T-helper 1 cell treated with Interleukin-12 subunit alpha and Interleukin-12 subunit beta and Interleukin-4 antibody, amounts not matched to agents 30 μg/mL and 1 μg/mL, for 36 hours (primary cell): ENCODE measurements around the gene UGP2.

Source experiments
- H3K27ac Mint-ChIP-seq: one replicate; pipeline ENCODE4 v1.8.0; 2021; ENCODE audit warnings: mild to moderate bottlenecking, mixed read lengths
- H3K27me3 Mint-ChIP-seq: one replicate; pipeline ENCODE4 v1.8.0; 2021; ENCODE audit warnings: low read depth, mixed read lengths
- H3K36me3 Mint-ChIP-seq: one replicate; pipeline ENCODE4 v1.8.0; 2021; ENCODE audit warnings: low read depth, mixed read lengths
- H3K4me1 Mint-ChIP-seq: one replicate; pipeline ENCODE4 v1.8.0; 2021; ENCODE audit warnings: low read depth, mixed read lengths
- H3K4me3 Mint-ChIP-seq: one replicate; pipeline ENCODE4 v1.8.0; 2021; ENCODE audit warnings: mild to moderate bottlenecking, moderate library complexity, mixed read lengths
- H3K9me3 Mint-ChIP-seq: one replicate; pipeline ENCODE4 v1.8.0; 2021; ENCODE audit warnings: mixed read lengths

Gene UGP2

GRCh38 chr2:63820969-63821368 lies 20.7 kb upstream of the UGP2 start:
- no peaks in the 10 kb centered on the region for H3K9me3 Mint-ChIP-seq
- peaks cover 17% of the 10 kb centered on the region for H3K27me3 Mint-ChIP-seq
- no peaks in the 10 kb centered on the region for H3K4me1 Mint-ChIP-seq

DNA sequence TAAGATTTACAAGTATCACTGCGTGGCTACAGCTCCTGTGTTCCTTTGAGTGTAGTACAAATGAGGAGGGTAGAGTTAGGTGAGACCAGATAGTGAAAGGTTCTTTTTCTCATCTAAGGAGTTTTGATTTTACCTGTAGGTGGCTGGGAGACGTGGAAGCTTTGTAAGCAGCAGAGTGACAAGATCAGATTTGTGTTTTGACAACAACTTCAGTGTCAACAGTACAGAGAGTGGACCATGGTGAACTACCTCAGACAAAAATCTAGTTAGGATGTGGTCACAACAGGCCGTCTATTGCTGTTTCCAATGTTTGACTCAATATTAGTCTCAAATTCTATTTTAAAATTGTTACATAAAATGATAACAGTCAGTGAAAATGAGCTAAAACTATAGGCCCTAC lies 20.3 kb upstream of the UGP2 start:
- H3K36me3 Mint-ChIP-seq = no peaks in the 10 kb centered on the region
- H3K4me1 Mint-ChIP-seq = no peaks in the 10 kb centered on the region
- no peaks in the 10 kb centered on the region for H3K9me3 Mint-ChIP-seq
- H3K4me3 Mint-ChIP-seq = no peak overlapping the region
- H3K27ac Mint-ChIP-seq = no peak overlapping the region
- H3K27me3 Mint-ChIP-seq = peaks cover 17% of the 10 kb centered on the region

More at GRCh38 chr2:63820969-63821368, 20.7 kb upstream of the UGP2 start:
- no peak overlapping the region for H3K27ac Mint-ChIP-seq
- H3K4me3 Mint-ChIP-seq = no peak overlapping the region
- no peaks in the 10 kb centered on the region for H3K36me3 Mint-ChIP-seq

- H3K9me3 Mint-ChIP-seq = no peaks in the 10 kb centered on the region
- no peaks in the 10 kb centered on the region for H3K4me1 Mint-ChIP-seq
- peaks cover 18% of the 10 kb centered on the region for H3K27me3 Mint-ChIP-seq
- no peaks in the 10 kb centered on the region for H3K36me3 Mint-ChIP-seq
- no peak overlapping the region for H3K27ac Mint-ChIP-seq
- no peak overlapping the region for H3K4me3 Mint-ChIP-seq
These were observed 19.2 kb upstream of the UGP2 start for GRCh38 chr2:63822478-63822877.

DNA sequence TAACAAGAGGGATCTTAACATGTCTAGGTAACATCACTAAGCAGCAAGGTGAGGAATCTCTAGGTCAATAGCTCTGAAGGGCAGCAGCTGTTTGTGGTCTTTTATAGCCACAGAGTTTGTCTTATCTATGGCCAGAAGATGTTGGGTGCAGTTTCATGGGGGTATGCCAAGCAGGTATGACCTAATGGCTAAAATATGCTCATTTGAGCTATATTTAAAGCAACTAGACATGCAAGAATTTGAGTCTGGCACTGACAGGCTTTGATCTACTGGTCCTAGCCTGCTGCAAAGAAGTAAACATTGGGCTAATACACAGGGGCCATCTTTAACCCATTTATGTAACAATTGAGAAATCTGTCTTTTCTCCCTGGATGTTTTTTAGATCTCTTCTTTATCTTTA lies 13.9 kb upstream of the UGP2 start:
- H3K27me3 Mint-ChIP-seq = peaks cover 39% of the 10 kb centered on the region
- no peaks in the 10 kb centered on the region for H3K4me1 Mint-ChIP-seq
- no peaks in the 10 kb centered on the region for H3K36me3 Mint-ChIP-seq
- H3K9me3 Mint-ChIP-seq = no peaks in the 10 kb centered on the region
- no peak overlapping the region for H3K4me3 Mint-ChIP-seq
- no peak overlapping the region for H3K27ac Mint-ChIP-seq

DNA sequence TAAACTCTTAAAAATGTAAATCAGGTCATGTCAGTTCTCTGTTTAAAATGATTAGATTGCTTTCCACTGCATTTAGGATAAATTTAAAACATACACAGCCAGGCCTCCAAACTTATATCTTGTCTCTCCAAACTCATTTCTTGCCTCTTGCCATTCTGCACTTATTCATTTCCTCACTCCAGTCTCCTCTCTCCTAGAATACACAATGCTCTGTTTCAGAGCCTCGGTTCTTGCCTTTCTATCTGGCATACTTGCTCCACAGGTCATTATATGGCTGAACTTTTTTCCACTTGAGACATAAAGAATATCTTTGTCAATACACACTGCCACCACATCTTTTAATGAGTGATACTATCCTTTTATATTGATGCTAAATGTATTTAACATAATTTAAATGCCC lies 10.5 kb upstream of the UGP2 start:
- Mint-ChIP-seq H3K27ac (no peak overlapping the region), H3K9me3 (no peaks in the 10 kb centered on the region), H3K27me3 (peaks cover 34% of the 10 kb centered on the region), H3K36me3 (no peaks in the 10 kb centered on the region), H3K4me3 (no peak overlapping the region), H3K4me1 (no peaks in the 10 kb centered on the region)

DNA sequence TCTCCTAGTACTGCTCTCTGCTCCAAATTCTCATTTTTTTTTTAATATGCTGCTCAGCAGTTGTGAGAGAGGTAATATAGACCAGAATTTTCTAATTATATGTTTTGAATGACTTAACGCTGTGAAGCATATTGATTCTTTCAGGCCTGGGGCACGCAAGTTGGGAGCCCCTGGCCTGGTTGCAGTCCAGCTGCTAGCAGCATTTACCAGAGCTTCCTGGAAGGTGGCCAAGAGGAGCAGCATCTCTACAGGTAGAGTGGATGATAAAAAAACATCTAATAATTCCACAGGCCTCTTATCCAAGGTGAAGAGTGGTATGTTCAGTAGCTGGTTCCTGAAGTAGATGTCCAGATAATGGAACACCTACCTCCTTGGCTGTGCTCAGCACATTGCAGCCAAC lies 7.3 kb upstream of the UGP2 start:
- Mint-ChIP-seq H3K27me3 (peaks cover 24% of the 10 kb centered on the region), H3K4me1 (no peaks in the 10 kb centered on the region), H3K36me3 (no peaks in the 10 kb centered on the region), H3K27ac (no peak overlapping the region), H3K4me3 (no peak overlapping the region), H3K9me3 (no peaks in the 10 kb centered on the region)

DNA sequence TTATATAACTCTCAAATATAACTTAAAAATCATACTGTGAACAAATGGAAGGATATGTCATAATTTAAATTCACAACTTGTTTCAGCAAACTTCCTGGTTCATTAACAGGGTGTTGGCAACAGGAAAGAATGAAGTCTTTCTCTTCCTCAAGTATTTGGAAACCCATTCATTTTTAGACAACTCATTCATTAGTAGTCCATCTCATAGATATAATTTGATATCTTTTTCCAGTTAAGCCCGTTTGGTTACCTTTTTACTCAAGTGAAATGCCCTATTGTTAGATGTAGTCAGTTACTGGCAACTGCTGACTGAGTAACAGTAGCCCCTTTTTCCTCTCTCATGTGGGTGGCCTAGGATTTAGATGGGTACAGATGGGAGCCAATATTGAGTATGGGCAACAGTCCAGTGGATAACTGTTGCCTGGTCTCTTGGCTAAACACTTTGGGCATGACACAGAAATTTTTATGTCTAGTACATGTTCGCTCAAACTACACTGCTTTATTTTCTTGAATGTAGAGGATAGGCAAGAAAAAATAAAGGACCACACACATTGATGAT lies 4.6 kb upstream of the UGP2 start:
- Mint-ChIP-seq H3K36me3 (no peaks in the 10 kb centered on the region), H3K27me3 (peaks cover 16% of the 10 kb centered on the region), H3K9me3 (no peaks in the 10 kb centered on the region), H3K27ac (no peak overlapping the region), H3K4me3 (no peak overlapping the region), H3K4me1 (peaks cover 11% of the 10 kb centered on the region)

GRCh38 chr2:63840081-63840784 lies 1.5 kb upstream of the UGP2 start:
- Mint-ChIP-seq H3K4me3 (peak overlapping the region; percentile 97), H3K36me3 (peaks cover 2% of the 10 kb centered on the region), H3K27ac (peak overlapping the region; percentile 99), H3K4me1 (peaks cover 37% of the 10 kb centered on the region), H3K27me3 (peaks cover 9% of the 10 kb centered on the region), H3K9me3 (no peaks in the 10 kb centered on the region)

DNA sequence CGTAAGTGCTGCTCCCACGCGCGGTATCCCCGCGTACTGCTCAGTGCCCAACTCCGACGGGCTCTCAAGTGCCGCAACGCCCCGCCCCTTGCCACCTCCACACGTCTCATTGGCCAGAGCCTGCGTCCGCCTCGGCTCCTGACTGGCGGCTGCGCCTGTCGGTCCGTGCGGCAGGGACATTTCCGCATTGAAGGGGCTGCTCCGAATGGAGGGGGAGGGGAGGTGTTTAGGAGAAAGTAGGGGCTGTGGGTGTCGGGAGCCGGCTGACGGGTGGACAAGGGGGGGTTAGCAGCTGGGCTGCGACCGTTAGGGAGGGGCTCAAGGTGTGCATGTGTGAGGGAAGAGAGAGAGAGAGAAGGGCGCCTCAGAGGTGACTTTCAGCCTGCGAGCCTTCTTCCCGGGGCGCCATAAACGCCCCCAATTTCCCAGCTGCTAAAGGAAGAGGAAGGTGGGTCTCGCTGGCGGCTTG lies 877 bp upstream of the UGP2 start:
- Mint-ChIP-seq H3K9me3 (no peaks in the 10 kb centered on the region), H3K4me1 (peaks cover 43% of the 10 kb centered on the region), H3K27me3 (peaks cover 9% of the 10 kb centered on the region)

GRCh38 chr2:63842149-63843061 lies 709 bp downstream of the UGP2 start:
- Mint-ChIP-seq H3K9me3 (peaks cover 3% of the 10 kb centered on the region), H3K27me3 (peaks cover 5% of the 10 kb centered on the region), H3K4me3 (peak overlapping the region; percentile 97), H3K4me1 (peaks cover 48% of the 10 kb centered on the region), H3K36me3 (peaks cover 13% of the 10 kb centered on the region), H3K27ac (peak overlapping the region; percentile 82)

More for the DNA sequence above, 877 bp upstream of the UGP2 start:
- Mint-ChIP-seq H3K36me3 (peaks cover 4% of the 10 kb centered on the region), H3K4me3 (peak overlapping the region; percentile 97), H3K27ac (peak overlapping the region; percentile 99)

DNA sequence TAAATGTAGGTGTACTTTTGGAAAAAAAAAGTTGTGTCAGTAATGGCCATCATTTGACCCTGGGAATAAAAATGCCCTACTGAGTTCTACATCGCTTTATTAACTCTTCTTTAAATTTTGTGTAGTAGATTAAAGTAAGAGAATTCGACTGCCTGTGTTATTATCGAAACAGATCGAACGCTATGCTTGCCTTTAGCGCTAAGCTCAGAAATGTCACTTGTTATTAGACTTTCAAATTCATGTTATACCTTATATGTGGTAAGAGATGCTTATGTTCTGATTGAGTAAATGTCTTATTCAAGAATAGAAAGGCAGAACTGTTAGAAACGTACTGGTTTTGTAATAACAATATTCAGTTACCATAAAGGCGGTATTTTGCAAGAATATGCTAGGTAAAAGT lies 1.4 kb downstream of the UGP2 start:
- peaks cover 20% of the 10 kb centered on the region for H3K36me3 Mint-ChIP-seq

GRCh38 chr2:63843791-63844190 lies 2.1 kb downstream of the UGP2 start:
- peak overlapping the region; percentile 75 for H3K4me3 Mint-ChIP-seq
- no peak overlapping the region for H3K27ac Mint-ChIP-seq
- H3K36me3 Mint-ChIP-seq = peaks cover 20% of the 10 kb centered on the region
- peaks cover 51% of the 10 kb centered on the region for H3K4me1 Mint-ChIP-seq
- peaks cover 6% of the 10 kb centered on the region for H3K9me3 Mint-ChIP-seq
- H3K27me3 Mint-ChIP-seq = peaks cover 5% of the 10 kb centered on the region

More for the DNA sequence above, 1.4 kb downstream of the UGP2 start:
- Mint-ChIP-seq H3K4me3 (peak overlapping the region; percentile 97), H3K4me1 (peaks cover 51% of the 10 kb centered on the region), H3K9me3 (peaks cover 6% of the 10 kb centered on the region), H3K27ac (peak overlapping the region; percentile 82), H3K27me3 (peaks cover 5% of the 10 kb centered on the region)

DNA sequence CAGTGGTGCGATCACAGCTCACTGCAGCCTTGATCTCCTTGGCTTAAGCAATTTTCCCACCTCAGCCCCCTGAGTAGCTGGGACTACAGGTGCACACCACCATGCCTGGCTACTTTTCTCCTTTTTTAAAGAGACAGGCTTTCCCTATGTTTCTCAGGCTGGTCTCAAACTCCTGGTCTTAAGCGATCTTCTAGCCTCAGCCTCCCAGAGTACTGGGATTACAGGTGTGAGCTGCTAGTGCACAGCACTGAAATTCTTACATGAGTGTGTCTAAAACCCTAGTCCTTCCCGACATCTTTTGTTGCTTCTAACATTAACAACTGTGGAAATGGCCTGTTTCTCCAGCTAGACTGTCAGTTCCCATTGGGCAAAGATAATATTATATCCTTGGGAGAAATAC lies 2.9 kb downstream of the UGP2 start:
- no peak overlapping the region for H3K4me3 Mint-ChIP-seq
- no peak overlapping the region for H3K27ac Mint-ChIP-seq
- peaks cover 3% of the 10 kb centered on the region for H3K27me3 Mint-ChIP-seq
- peaks cover 6% of the 10 kb centered on the region for H3K9me3 Mint-ChIP-seq
- peaks cover 56% of the 10 kb centered on the region for H3K4me1 Mint-ChIP-seq
- peaks cover 24% of the 10 kb centered on the region for H3K36me3 Mint-ChIP-seq

DNA sequence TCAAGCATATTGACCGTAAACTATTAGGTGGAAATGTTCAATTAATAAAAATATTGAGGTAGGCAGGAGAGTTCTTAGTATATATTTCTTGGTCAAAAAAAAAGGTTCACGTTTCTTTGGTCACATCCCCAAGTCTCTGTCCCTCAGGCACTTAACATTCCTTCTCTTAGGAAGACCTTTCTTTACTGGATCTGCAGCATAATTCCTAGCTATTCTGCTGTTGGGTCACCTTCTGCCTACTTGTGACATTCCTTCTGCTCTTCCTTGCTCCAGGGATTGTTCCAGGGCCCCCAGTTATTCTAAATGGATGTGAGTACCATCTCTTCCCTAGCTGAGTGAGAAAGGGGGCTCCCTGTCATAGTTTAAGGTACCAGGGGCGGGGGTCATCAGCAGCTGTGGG lies 4.2 kb downstream of the UGP2 start:
- Mint-ChIP-seq H3K27ac (no peak overlapping the region), H3K4me3 (no peak overlapping the region), H3K4me1 (peaks cover 50% of the 10 kb centered on the region), H3K36me3 (peaks cover 24% of the 10 kb centered on the region), H3K9me3 (peaks cover 6% of the 10 kb centered on the region), H3K27me3 (no peaks in the 10 kb centered on the region)
